Fibroblast of lung (primary cell): ENCODE data around the gene KCNRG.

Experiments
- CTCF ChIP-seq, 2 donors: IDR thresholded peaks in 1 of 2; conservative IDR thresholded peaks in 1 of 2; 1 replicate in 1 of 2; 2 replicates in 1 of 2; pipeline ENCODE4 v1.5.1; 2011 to 2012; ENCODE audit warnings: low read length in 2 of 2, control low read depth in 1 of 2, inconsistent platforms in 1 of 2, low read depth in 1 of 2, mild to moderate bottlenecking in 1 of 2
- EZH2 ChIP-seq: IDR thresholded peaks from 2 replicates; pipeline ENCODE4 v1.5.1; 2012; ENCODE audit warnings: low read length, control low read depth, mild to moderate bottlenecking; ENCODE audit errors: missing control alignments

- TF ChIP-seq CTCF (conservative IDR thresholded peaks at IDR 0.05 in 1 of 2, IDR thresholded peaks at IDR 0.05 in 1 of 2; ENCODE audit: low read depth in 1 of 2, low read length in 2 of 2): no peak
- TF ChIP-seq EZH2: no peak
These were observed 14.0 kb upstream of the KCNRG start for GRCh38 chr13:50001287-50001686.
